Keratinocyte (primary cell): ENCODE measurements around the gene LRP1B. TPM values are rescaled to one million over a fixed set of nuclear protein-coding genes. Genes with fewer than 3 reads are reported as not detected.
"Not testable (repeated sequence)": the region's sequence is repeated elsewhere in the genome, so short reads cannot be mapped to it uniquely, and the experiment has no call there.

Experiments used
- DNase-seq: peaks from one replicate; pipeline ENCODE4 v3.0.0-alpha.2; 2011; ENCODE audit warnings: low read depth, missing footprints, low spot score
- FAIRE-seq: peaks from 2 replicates; lab custom pipeline; 2011; peaks lifted over from hg19 to GRCh38; lab: Jason Lieb, UNC
- H2AFZ ChIP-seq: 2 replicates; pipeline ENCODE4 v1.6.0; 2012; ENCODE audit warnings: low read length, control low read depth, inconsistent platforms; ENCODE audit not compliant: control insufficient read depth
- H3K27ac ChIP-seq: 2 replicates; pipeline ENCODE4 v1.5.1; 2011; ENCODE audit warnings: low read length; ENCODE audit not compliant: control insufficient read depth, insufficient read depth
- H3K27me3 ChIP-seq: 3 replicates; pipeline ENCODE4 v1.6.0; 2011; ENCODE audit warnings: low read length; ENCODE audit not compliant: control insufficient read depth, insufficient read depth; ENCODE audit errors: extremely low read depth
- H3K36me3 ChIP-seq, 2 experiments: 2 replicates in 1 of 2; 3 replicates in 1 of 2; pipeline ENCODE4 v1.5.1; 2011; ENCODE audit warnings: low read length in 2 of 2, mild to moderate bottlenecking in 1 of 2; ENCODE audit not compliant: control insufficient read depth in 2 of 2, insufficient read depth in 2 of 2; ENCODE audit errors: extremely low read depth in 1 of 2
- H3K4me1 ChIP-seq: 3 replicates; pipeline ENCODE4 v1.5.1; 2011; ENCODE audit warnings: low read length; ENCODE audit not compliant: control insufficient read depth, insufficient read depth; ENCODE audit errors: extremely low read depth
- H3K4me2 ChIP-seq: 3 replicates; pipeline ENCODE4 v1.6.0; 2011; ENCODE audit warnings: low read depth, low read length; ENCODE audit not compliant: control insufficient read depth, insufficient read depth; ENCODE audit errors: extremely low read depth
- H3K4me3 ChIP-seq, 3 experiments: fragments of 200-600 bp in 1 of 3; sonication (generic) in 1 of 3; 2 replicates in 2 of 3; 3 replicates in 1 of 3; pipeline ENCODE4 v1.5.1; 2011 to 2016; ENCODE audit warnings: low read length in 3 of 3, mild to moderate bottlenecking in 3 of 3, control low read depth in 2 of 3, inconsistent platforms in 1 of 3, low read depth in 1 of 3, mixed read lengths in 1 of 3, mixed run types in 1 of 3, moderate library complexity in 1 of 3; ENCODE audit not compliant: control insufficient read depth in 2 of 3, insufficient read depth in 2 of 3; ENCODE audit errors: extremely low read depth in 1 of 3
- H3K79me2 ChIP-seq: 2 replicates; pipeline ENCODE4 v1.6.0; 2012; ENCODE audit warnings: low read length; ENCODE audit not compliant: control insufficient read depth, insufficient read depth
- H3K9ac ChIP-seq: 3 replicates; pipeline ENCODE4 v1.6.0; 2011; ENCODE audit warnings: low read length; ENCODE audit not compliant: control insufficient read depth, insufficient read depth; ENCODE audit errors: extremely low read depth
- H3K9me1 ChIP-seq: 3 replicates; pipeline ENCODE4 v1.6.0; 2011; ENCODE audit warnings: low read length; ENCODE audit not compliant: control insufficient read depth, insufficient read depth; ENCODE audit errors: extremely low read depth
- H3K9me3 ChIP-seq: 2 replicates; pipeline ENCODE4 v1.5.1; 2012; ENCODE audit warnings: low read depth, low read length; ENCODE audit not compliant: control insufficient read depth
- H4K20me1 ChIP-seq: 3 replicates; pipeline ENCODE4 v1.6.0; 2011; ENCODE audit warnings: low read length; ENCODE audit not compliant: control insufficient read depth, insufficient read depth; ENCODE audit errors: extremely low read depth
- EZH2 ChIP-seq: IDR thresholded peaks from one replicate; pipeline ENCODE4 v1.6.1; 2012; ENCODE audit warnings: inconsistent platforms, mild to moderate bottlenecking, low read length, moderate library complexity
- dilution Hi-C: fragments of 300-500 bp; cut with MboI; formaldehyde crosslinking; loops from one replicate; pipeline ENCODE4 v1.7.0; 2020; ENCODE audit warnings: low sequenced_read_pairs; ENCODE audit not compliant: extremely low pct_ligation_motif_present
- polyA plus RNA-seq, 5 experiments: library from polyadenylated mRNA; depleted of rRNA in 3 of 5; stranded (reverse) in 3 of 5; stranded (forward) in 1 of 5; unstranded in 1 of 5; fragments of >200 nt; gene quantifications; 1 replicate in 1 of 5; 2 replicates in 3 of 5; 3 replicates in 1 of 5; pipeline versions ENCODE4 v1.2.1 to v1.2.3, GENCODE V29; 2011 to 2012; ENCODE audit warnings: missing spikeins in 2 of 5, low read depth in 1 of 5, low replicate concordance in 1 of 5
- TF ChIP-seq, protein P1 (sequence below), 3 experiments: IDR thresholded peaks in 1 of 3; conservative IDR thresholded peaks in 1 of 3; optimal IDR thresholded peaks in 1 of 3; 2 replicates in 2 of 3; 3 replicates in 1 of 3; pipeline versions ENCODE3 to v1.5.1; 2011; ENCODE audit warnings: low read length in 3 of 3, mild to moderate bottlenecking in 3 of 3, moderate library complexity in 2 of 3, control low read depth in 1 of 3, inconsistent platforms in 1 of 3; ENCODE audit not compliant: insufficient read depth in 2 of 3; ENCODE audit errors: extremely low read depth in 1 of 3

LRP1B gene
- polyA plus RNA-seq, 1 donor (not counting 4 experiments of a cell fraction or from before 2014, with no cell fraction given) = not detected

DNA sequence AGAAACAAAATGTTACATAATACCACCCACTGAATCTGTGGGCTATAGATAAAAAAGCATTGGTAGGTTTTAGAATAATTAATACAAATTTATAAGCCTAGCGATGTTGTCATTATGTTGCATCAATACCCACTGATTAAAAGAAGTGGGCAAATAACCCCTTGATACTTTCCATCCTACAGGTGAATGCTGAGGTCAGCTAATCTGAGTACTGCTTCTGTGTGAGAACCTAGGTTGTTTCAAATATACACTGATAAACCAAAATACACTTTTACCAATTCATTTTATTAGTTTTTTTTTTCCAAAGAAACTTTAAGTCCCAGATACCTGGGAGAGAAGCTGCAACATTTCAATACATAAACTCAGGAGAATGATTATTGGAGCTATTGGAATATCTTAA lies 948.6 kb downstream of the LRP1B start:
- H3K4me1 ChIP-seq = no peaks in the 10 kb centered on the region
- DNase-seq = no peak
- no peaks in the 10 kb centered on the region for H3K36me3 ChIP-seq
- no peak overlapping the region for H3K4me3 ChIP-seq
- no peak overlapping the region for H3K9ac ChIP-seq
- no peak overlapping the region for H2AFZ ChIP-seq
- no peaks in the 10 kb centered on the region for H3K9me3 ChIP-seq
- dilution Hi-C loops = no loop called here
- H3K9me1 ChIP-seq = no peaks in the 10 kb centered on the region
- no peak overlapping the region for H3K4me2 ChIP-seq
- H3K27ac ChIP-seq = no peak overlapping the region
- H3K79me2 ChIP-seq = no peaks in the 10 kb centered on the region
- FAIRE-seq = no peak
- TF ChIP-seq, protein P1, sequence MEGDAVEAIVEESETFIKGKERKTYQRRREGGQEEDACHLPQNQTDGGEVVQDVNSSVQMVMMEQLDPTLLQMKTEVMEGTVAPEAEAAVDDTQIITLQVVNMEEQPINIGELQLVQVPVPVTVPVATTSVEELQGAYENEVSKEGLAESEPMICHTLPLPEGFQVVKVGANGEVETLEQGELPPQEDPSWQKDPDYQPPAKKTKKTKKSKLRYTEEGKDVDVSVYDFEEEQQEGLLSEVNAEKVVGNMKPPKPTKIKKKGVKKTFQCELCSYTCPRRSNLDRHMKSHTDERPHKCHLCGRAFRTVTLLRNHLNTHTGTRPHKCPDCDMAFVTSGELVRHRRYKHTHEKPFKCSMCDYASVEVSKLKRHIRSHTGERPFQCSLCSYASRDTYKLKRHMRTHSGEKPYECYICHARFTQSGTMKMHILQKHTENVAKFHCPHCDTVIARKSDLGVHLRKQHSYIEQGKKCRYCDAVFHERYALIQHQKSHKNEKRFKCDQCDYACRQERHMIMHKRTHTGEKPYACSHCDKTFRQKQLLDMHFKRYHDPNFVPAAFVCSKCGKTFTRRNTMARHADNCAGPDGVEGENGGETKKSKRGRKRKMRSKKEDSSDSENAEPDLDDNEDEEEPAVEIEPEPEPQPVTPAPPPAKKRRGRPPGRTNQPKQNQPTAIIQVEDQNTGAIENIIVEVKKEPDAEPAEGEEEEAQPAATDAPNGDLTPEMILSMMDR (optimal IDR thresholded peaks at IDR 0.05 in 1 of 3, IDR thresholded peaks at IDR 0.05 in 1 of 3, conservative IDR thresholded peaks at IDR 0.05 in 1 of 3; ENCODE audit: extremely low read depth in 1 of 3, insufficient read depth in 2 of 3, low read length in 3 of 3) = no peak
- TF ChIP-seq EZH2 = no peak
- H4K20me1 ChIP-seq = no peaks in the 10 kb centered on the region
- H3K27me3 ChIP-seq = no peaks in the 10 kb centered on the region

DNA sequence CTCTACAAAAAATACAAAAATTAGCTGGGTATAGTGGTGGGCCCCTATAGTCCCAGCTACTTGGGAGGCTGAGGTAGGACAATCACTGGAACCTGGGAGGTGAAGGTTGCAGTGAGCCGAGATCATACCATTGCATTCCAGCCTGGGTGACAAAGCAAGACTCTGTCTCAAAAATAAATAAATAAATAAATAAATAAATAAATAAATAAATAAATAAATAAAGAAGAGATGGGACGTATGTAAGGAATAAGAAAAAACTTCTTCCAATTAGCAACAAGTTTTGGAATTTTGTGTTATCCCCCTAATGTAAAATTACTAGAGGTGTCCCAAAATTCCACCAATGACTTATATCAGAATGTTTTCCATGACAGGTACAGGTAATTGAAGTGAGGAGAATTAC lies 961.7 kb downstream of the LRP1B start:
- H3K79me2 ChIP-seq, H3K4me1 ChIP-seq, H4K20me1 ChIP-seq, H3K4me2 ChIP-seq, H2AFZ ChIP-seq, H3K36me3 ChIP-seq, H3K27ac ChIP-seq, H3K4me3 ChIP-seq, FAIRE-seq, H3K27me3 ChIP-seq, H3K9me3 ChIP-seq, DNase-seq, dilution Hi-C loops, H3K9me1 ChIP-seq, H3K9ac ChIP-seq: not testable (repeated sequence)

DNA sequence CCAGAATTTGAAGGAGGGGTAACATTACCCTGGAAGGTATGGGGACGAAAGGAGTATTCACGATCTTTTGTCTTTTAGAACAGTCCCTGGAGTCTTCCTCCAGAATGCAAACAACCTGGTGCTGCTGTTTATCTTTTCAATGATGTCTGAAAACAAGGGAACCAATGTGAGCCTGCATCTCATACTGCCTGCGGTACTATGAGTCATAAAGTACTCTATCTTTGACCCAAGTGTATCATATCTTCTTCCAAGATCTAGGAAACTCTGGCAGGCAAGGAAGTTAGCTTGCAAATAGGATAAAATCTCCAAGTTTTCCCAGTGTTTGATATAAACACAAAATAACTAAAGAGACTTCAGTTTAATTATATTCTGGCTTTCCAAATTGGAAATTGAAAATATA lies 968.5 kb downstream of the LRP1B start:
- H3K9me3 ChIP-seq = no peaks in the 10 kb centered on the region
- FAIRE-seq (no peak), DNase-seq (no peak)
- H3K4me2 ChIP-seq = no peak overlapping the region
- H3K4me1 ChIP-seq = no peaks in the 10 kb centered on the region
- H3K27me3 ChIP-seq = no peaks in the 10 kb centered on the region
- no peaks in the 10 kb centered on the region for H3K9me1 ChIP-seq
- no peak overlapping the region for H3K27ac ChIP-seq
- no peaks in the 10 kb centered on the region for H3K36me3 ChIP-seq
- H3K9ac ChIP-seq = no peak overlapping the region
- no peaks in the 10 kb centered on the region for H3K79me2 ChIP-seq
- TF ChIP-seq, protein P1 (optimal IDR thresholded peaks at IDR 0.05 in 1 of 3, IDR thresholded peaks at IDR 0.05 in 1 of 3, conservative IDR thresholded peaks at IDR 0.05 in 1 of 3; ENCODE audit: extremely low read depth in 1 of 3, insufficient read depth in 2 of 3, low read length in 3 of 3) = no peak
- TF ChIP-seq EZH2 = no peak
- no peak overlapping the region for H2AFZ ChIP-seq
- dilution Hi-C loops = no loop called here
- H4K20me1 ChIP-seq = no peaks in the 10 kb centered on the region
- H3K4me3 ChIP-seq = no peak overlapping the region
